ENCODE data around the gene HES5.
A peak's percentile ranks its signal among the peaks of the same experiment; 100 is the strongest.

HES5 gene

DNA sequence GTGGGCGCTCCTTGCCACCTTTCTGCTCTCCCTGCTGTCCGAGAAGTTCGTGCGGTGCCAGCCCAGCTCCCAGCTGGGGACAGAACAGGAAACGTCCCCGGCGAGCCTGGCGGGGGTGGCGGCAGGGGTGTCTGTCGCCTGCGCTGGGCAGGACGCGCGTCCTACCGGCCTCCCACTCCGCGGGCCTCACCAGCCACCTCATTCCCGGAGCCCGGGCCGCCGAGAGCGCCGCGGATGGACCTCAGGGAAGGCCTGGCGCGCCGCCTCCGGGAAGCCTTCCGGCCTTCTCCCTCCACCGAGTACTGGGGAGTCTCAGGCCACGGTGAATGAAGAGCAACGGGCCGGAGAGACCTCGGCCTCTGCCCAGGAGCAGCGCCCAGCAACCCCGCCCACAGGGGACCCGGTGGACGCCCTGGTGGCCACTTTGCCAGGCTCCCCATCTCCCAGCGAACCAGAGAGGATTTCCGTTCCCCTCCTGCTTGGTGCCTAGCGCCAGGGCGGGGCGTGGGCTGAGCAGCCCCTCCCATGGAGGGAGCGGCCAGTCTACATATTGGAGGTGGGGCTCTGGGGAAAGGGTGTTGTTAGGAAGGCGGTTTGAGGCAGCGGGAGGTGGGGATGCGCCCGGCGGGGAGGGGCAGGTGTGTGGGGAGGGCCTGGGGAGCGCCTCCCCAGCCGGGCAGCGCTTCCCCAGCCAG is 16.6 kb upstream of the HES5 start:
- peak; percentile 78 for DNase-seq

DNA sequence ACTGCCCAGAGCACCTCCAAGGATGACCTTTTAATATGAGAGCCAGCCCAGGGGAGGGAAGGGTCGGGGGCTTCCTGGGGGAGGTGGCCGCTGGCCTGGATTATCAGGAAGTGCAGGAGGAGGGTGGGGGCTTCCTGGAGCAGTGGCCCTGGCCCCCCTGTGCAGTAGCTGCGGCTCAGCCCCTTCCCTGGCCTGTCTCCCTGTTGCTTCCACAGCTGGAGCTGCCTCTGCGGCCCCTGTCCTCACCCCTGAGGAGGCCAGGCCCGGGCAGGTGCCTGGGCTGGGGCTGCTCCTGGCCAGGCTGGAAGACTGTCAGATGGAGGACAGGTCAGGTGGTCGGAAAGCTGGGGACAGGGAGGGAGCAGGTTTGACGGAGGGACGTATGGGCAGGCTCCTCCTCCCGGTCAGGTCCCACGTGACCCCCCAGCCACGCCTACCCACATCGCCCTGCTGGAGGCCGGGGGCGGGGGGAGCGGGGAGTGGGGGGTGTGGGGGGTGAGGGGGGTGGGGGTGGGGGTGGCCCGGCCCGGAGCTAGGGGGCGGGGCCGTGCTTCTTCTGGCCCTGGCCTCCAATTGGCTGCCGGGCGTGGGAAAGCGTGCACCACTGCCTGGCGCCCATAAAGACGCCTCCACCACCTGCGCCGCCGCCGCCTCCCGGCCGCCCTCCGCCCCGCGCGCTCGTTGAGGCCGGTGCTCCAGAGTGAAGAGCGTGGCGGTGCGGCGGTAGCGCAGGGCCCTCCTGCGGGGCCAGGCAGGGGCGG is 15.9 kb upstream of the HES5 start:
- DNase-seq = peak; percentile 85

DNA sequence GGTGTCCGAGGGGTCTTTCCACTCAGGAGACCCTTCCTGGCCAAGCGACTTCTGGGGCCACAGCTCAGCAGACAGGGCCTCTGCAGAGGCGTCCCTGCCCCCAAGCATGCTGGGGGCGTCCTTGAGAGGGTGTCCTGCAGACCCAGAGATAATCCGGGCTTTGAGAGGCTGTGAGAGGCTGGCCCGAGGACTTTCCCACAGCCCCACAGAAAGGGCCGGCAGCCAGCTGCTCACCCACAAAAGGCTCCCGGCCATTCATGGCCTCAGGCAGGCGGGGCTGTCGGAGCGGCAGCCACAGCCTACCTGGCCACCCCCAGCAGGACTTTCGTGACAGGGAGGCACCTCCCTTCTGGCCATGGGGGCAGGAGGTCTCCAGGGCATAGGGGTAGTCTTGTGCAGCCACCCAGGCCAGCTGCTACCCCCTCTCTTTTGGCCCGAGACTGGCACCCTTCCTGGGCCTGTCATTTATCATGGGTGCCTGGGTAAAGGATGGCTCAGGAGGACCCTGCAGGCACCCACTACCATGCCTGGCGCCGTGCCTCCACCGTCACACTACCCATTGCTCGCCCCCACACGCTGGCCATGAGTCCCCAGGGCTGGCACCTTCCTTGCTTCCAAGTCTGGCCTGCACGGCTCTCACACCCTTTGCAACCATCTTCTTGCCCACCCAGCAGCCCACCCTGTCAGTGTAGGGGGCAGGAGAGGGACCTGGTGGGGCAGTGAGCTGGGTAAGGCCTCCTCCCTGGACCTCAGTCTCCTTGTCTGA is 15.0 kb upstream of the HES5 start:
- DNase-seq = no peak

DNA sequence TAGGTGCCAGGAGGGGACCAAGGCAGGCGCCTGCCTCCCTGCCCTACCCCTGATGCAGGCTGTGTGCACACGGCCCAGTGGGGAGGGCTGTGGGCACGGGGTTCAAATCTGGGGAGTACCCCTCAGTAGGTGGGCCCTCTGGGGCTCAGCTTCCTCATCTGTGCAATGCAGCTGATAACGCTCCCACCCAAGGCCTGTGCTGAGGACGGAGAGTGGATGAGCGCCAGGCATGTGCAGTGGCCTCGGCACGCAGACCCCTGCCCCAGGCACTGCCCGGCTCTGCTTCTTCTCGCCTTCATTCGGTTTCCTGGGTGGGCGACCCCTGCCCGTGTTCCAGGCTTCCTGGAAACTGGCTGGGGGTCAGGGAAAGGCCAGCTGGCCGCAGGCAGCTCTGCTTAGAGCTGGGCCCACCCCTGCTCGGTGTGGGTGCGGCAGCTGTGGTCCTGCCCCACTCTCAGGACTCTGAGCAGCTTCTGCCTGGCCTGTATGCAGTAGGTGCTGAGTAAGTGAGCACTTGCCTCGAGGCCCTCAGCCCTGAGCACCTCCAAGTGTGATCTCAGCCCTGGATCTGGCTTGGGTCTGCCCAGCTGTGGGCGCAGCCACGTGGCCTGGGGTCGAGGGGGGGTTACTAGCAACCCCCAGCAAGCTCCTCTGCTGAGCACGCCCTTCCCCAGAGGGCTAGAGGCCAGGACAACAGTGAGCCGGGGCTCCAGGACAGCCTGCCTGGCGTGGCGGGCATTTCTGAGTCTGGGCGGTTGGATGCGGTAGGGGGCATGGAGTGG is 14.2 kb upstream of the HES5 start:
- DNase-seq = no peak

DNA sequence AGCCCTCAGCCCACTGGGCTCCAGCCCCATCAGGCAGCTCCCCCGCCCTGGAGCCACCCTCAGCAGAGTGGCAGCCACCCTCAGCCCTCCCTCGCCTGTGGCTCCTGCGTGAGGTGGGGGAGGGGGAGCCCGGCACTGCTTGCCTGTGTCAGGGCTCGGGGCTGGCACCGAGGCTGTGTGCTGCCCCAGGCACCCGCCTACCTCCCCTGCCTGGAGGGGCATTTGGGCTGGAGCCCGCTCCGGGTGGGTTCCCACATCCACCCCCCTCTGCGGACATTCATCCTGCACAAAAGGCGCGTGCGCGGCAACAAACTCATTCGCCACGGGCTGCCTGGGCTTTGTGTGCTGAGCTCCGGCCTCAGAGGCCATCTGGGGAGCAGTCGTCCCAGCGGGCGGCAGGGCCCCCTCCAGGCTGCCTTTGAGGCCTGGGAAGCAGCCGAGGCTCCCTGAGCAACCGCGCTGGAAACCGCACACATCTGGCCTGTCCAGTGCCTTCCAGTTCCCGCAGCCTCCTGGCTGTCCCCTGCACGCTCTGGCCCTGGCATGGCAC is 13.6 kb upstream of the HES5 start:
- no peak for DNase-seq

DNA sequence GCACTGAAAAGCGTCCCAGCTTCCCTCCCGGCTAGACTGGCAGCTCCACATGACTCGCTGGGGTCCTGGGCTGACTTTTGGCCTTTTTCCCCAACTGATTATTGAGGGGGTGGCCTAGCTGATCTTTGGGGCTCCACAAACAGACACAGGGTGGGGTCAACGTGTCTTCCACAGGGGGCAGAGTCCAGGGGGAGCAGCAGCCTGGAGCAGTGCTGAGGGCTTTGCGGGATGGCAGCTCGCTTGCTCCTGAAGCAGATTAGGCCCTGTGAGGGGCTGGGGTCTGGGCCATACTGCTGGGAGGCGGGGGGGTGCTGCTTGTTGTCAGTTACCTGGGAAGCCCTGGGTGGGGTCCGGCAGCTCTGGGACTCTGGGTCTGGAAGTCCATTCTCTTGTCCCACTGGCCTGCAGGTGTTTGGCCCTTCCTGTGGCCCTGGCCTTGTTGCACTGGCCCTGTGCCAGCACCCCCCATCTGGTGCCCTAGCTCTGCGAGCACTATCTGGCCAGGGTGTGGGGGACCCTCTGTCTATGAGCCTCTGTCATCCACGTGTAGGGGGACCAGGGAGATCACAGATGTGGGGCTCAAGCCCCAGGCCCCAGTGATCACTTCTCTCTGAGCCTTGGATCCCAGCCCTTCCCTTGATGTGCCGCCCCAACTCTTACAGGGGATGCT is 12.3 kb upstream of the HES5 start:
- no peak for DNase-seq

DNA sequence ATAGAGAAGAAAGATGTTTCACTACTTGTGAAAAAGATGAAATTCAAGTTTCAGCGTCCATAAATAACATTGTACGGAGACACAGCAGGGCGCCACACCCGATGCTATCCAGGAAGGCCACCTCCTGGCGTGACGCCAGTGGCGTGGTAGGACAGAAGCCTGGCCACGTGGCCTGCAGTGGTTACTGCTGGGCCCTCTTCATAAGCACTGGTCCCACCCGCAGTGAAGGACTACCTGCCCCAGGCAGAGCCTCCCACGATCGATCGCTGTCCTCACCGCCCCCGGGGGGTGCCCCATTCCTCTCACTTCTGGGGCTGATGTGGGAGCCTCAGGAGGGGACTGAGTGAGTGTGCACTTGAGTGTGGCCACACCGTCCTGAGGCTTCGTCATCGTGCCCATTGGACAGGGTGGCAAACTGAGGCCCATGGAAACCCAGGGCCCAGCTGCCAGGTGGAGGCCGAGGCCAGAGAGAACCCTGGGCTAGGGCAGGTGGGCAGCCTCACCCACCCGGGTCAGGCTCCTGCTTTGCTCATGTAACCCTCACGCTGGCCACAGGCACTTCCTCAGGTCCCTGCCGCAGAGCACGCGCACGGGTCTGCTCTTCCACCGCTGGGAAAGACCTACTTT is 11.7 kb upstream of the HES5 start:
- DNase-seq = no peak

DNA sequence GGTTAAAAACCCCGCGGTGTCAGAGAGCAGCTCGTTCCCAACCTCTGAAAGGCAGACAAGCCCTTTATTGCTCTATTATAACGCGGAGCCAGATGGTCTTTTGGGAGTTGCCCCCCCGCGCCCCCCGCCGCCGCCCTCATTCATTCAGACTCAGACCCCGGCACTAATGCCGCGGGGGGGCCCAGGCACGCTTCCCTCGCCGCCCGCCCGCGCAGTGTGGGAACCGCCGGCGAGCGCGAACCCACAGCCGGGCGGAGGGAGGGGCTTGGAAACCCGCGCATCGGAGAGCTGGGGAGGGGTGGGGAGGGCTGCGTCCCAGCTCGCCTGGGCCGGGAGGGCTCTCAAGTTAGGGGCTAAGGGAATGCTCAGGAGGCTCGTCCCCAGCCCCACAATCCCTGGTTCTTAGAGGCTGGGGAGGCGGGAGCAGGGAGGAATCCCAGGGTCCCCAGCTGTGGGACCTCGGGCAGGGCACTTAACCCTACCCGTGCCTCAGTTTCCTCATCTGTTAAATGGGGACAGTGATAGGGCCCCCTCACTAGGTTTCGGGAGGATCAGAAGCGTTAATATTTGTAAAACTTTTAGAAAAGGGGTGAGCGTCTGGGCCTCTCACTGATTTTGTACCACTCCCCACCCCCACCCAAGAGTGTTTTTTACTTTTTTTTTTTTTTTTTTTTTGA is 10.9 kb upstream of the HES5 start:
- no peak for DNase-seq

DNA sequence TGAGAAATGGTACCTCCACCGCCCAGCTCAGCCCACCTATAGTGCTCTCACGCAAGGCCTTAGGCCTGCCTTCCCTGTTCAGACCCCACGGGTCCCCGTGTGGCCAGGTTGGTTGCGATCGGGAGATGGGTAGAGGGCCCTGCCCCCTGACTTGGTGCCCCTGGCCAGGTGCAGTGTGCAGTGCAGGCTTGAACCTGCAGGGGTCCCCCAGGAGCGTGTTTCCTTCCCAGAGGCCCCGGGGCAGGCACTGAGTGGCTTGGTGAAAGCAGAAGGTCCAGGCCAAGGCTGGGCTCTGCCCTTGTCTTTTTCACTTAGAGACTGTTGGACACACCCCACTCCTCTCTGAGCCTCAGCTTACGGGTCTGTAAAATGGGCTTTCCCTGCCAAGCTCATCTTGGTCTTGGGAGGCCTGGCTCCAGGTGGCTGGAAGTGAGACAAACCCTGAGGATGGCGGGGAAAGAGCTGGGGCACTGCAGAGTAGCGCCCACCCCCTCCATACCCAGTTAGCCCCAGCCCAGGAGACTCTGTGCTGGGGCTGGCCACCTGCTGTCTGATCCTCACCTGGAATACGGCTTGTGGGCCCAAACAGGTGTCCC is 9.3 kb upstream of the HES5 start:
- DNase-seq = no peak

DNA sequence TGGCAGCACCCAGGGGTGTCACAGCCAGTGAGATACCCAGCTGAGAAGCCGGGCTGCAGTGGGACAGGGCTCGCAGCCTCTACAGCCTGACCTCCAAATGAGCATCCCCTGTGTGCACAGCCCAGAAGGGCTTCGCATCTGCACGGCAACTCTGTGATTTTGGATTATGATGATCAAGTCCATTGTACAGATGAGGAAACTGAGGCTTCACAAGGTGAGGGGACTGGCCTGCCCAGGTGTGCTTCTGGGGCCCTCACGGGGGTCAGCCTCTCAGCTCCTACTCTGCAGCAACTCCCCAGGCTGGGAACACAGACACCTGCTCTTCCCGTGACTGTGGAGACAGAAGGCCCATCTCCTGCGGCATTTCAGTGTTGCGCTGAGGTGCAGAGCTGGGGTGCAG is 8.8 kb upstream of the HES5 start:
- no peak for DNase-seq

DNA sequence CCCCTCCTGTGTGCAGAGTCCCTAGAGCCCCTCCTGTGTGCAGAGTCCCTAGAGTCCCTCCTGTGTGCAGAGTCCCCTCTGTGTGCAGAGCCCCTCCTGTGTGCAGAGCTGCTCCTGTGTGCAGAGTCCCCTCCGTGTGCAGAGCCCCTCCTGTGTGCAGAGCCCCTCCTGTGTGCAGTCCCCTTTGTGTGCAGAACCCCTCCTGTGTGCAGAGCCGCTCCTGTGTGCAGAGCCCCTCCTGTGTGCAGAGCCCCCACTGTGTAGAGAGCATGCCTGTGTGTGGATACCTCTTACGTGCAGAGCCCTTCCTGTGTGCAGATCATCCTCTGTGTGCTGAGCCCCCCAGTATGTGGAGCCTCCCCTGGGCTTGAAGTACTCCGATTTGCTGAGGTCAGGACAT is 8.3 kb upstream of the HES5 start:
- no peak for DNase-seq

DNA sequence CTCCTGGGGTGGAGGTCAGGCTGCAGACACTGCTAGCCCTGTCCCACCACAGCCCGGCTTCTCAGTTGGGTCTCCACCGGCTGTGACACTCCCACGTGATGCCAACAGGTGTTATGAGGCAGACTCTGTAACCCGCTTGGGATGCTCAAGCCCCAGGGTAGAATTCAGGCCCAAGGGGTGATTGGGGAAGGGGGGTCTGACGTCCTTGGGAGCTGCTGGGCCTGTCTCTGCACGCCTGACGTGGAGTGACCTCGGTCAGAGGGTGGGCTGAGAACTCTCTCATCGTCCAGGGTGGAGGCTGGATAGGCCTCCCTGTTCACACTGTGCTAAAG is 7.7 kb upstream of the HES5 start:
- DNase-seq = no peak

DNA sequence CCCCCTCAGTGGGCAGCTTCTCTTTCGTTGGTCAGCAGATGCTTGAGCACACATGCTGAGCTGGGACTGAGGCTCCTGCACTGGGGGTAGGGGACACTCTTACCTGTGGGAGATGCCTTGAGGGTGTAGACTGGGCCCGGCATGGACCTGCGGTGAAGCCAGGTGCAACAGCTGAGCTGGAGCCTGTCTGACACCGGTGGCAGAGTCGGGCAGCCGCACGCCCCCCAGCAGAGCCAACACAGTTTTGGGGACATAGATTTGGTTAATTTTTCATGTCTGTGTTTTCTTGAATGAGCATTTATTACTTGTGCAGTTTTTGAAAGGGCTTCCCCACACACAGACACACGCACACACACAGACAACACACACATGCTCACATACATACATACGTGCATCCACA is 5.9 kb upstream of the HES5 start:
- DNase-seq = no peak

DNA sequence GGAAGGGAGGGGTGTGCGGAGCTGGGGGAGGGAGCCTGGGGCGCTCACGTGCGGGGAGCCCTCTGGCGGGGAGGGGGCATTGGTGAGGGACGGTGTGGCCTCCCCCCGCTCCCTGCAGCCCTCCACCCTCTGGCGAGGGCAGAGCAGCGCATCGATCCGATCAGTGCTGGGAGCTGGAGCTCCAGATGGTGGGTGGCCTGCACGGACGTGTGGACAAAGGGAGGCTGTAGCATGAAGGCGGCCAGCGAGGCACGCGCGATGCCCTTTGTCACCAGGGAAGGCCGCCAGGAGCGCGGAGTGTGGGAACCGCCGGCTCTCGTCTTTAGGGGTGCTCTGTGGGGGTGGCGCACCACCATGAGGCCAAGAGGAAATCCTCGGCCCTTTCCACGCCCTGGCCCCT is 5.4 kb upstream of the HES5 start:
- DNase-seq = no peak

DNA sequence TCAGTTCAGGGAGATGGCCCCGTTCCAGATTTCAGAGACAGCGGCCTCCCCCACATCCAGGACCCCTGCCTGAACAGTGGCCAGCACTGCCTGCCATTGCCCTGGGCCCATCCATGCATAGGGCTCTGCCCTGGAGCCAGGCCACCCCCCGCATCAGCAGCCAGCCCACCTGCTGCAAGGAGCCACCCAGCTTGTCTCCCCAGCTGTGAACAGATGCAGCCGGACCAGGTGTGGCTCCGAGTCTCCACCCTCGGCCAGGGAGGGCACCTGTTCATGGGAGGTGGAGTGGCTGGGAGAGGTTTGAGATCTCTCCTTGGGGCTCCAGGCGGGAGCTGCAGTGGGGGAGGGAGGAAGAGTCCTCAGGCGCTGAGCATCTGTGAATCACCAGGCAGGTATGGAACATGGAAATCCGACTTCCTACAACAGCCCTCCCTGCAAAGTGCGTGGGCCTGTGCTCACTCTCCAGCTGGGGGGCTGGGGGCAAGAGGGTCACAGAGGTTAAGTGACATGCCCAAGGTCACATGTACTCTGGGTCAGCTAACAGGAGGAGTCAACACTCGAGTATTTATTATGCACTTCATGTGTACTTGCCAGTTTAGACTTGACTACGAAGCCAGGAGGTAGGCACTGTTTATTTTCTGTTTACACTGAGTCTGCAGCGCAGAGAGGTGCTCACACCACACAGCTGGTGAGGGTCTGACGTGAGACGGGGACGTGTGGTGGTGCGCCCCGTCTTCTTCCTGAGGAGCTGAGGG is 4.8 kb upstream of the HES5 start:
- DNase-seq = no peak

DNA sequence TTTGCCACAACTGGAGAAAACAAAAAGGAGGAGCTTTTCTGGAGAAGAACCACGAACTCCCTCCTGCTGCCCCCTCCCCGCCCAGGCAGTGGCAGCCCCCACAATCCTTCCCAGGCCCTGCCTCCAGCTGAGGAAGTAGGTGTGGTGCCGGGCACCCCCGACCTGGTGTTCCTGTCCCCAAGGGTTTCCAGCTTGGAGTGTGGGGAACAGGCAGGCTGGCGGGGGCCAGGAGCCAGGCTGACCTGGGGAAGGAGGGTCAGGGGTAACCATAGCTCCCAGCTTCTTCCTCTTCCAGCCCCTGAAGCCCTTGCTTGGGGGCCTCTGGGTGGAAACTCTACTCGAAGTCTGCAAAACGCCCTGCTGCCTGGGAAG is 4.2 kb upstream of the HES5 start:
- DNase-seq = no peak

DNA sequence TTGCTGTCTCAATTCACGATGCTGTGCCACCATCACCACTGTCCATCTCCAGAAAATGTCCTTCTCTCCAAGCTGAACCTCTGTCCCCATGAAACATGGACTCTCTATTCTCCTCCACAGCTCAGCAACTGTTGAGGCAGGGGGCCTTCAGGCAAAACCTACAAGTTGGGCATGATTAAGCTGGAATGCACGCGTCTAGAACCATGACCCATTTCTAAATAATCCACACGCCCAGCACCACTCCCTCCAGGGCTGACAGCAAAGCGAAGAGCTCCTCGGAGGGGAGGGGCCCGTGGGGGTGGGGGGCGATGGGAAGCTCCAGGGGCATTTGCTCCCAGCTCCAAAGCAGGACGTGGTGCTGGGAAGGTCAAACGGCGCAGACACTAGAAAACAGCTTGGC is 3.3 kb upstream of the HES5 start:
- no peak for DNase-seq

DNA sequence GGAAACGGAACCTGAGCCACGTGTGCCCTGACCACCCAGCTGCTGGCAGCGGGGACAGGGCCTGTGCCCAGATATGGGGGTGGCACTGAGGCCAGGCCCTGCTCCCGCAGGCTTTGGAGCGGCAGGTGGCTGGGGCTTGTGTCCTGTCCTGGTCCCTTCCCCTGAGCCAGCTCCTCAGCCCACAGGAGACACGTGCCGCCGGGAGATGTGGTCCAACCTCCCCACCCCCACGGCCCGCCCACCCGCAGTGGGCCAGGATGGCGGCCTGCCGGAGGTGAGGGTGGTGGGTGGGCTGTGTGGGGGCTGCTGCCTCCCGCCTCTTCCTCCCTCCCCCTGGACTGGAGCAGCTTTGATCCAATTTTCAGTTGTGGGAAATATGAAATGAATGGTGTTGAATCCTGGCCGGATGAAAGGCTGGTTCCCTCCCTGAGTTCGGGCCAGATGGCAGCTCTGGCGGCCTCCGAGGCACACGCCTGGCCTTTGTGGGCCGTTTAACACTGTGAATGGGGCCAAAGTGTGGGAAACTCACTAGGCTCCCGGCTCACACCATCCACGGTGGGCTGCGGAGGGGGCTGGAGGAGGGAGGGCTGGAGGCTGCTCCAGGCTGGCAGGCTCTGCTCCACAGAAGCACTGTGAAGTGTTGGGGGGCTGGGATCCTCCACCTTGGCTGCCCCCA is 2.6 kb upstream of the HES5 start:
- DNase-seq = no peak

DNA sequence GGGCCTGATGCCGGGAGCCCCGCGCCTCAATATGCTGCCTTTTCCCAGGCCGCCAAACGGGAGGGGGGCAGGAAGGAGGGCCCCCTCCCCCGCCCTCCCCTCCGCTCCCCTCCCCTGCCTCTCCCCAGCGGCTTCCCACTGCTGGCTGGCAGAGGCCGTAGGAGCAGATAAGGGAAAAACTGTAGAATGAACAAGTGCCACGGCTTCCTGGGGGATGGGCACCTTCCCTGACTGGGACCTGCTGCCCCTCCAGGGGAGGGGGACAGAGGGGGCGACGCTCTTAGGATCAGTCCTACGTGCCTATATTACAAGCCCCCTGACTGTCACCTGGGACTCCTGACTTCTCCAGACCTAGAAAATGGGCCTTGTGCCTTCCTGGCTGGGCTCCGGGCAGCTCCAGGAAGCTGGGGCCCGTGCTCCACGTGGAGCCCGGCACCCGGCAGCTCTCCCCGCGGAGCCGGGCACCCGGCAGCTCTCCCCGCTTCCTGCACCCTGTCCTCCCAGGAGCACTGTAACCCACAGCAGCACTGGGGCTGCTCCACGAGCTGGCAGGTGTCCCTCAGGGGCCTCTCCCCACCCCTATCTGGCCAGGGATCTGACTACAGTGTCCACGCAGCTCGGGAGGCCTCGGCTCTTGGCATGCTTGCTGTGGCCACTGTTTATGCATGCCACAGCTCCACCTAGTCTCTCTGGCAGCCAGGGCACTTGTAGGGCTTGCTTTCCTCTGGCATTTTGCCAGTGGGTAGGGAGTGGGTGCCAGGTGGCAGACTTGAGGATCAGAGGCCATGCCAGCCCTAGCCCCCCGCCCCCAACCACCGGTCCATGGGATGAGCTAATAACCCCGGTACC is 674 bp upstream of the HES5 start:
- DNase-seq = no peak
